DMS79 treated with DMSO at 0.1 percent for 48 hours (cell line): ENCODE data around the gene ANKLE2.
A peak's percentile ranks its signal among the peaks of the same experiment; 100 is the strongest.
"Not testable (repeated sequence)": the region's sequence is repeated elsewhere in the genome, so short reads cannot be mapped to it uniquely, and the experiment has no call there.

Experiments used
- DNase-seq: peaks from one replicate; lab custom pipeline; 2025; lab: John Stamatoyannopoulos, UW

Gene ANKLE2

GRCh38 chr12:132719141-132719953 lies 42.3 kb downstream of the ANKLE2 start:
- DNase-seq: no peak

DNA sequence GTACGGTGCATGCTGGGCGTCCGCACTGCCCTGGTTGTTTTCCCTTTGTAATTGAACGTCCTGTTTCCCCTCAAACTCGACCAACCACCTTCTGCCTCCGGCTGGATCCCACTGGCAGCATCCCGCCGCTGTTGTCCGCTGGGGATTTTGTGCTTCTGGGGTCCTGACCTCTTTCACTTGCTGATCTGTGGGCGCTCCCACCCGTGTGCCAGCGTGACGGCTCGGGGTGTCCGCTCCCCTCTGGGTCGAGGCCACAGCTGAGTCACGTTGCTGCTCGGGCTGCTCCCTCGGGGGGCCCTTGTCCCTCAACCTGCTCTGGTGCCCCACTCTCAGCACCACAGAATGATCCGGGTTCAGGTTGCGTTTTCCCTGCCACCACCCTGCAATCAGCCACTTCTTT lies 43.0 kb downstream of the ANKLE2 start:
- no peak for DNase-seq

DNA sequence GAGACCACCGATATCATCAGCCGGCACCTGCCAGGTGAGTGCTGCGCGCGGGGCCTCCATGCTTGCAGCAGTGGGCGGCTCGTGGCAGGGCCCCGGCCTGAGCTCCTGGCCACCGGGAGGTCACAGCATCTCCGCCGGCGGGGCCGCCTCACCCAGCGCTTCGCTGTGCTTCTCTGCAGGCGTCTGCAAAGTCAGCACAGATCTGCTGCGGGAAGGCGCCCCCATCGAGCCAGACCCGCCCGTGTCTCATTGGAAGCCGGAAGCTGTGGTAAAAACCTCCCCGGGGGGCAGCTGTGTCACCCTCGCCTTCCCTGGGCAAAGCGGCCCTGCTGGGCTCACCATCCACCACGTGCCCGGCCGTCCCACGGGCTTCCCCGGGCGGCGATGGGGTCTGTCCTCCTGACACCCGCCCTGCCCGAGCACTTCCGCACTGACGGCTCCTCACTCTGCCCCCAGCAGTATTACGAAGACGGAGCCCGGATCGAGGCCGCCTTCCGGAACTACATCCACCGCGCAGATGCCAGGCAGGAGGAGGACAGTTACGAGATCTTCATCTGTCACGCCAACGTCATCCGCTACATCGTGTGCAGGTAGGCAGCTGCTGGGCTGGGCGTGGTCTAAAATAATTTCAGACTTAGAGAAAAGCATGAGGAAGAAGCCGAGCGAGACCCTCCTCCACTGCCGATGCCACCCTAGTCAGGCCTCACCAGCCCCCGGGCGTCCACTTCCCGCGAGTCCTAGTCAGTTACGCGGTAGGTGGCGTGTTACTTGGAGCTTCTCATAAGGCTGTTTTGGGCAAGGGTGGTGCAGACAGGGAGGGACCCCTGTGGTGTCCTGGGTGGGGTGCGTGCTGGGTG lies 43.9 kb downstream of the ANKLE2 start:
- DNase-seq: no peak

DNA sequence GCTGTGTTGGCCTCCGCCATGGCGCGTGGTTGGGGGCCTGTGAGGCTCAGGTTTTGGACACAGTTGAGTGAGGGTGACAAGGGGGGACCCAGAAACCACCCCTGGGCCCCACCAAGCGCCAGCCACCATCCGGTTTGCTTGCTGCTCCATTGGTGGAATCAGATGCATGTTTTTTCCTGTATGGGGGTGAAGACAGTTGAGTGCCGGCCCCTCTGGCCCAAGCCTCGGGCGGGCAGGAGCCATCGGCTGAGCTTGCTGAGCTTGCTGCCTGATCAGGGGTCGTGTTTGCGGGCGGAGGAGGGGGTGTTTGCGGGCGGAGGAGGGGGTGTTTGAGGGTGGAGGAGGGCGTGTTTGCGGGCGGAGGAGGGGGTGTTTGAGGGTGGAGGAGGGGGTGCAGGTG lies 44.6 kb downstream of the ANKLE2 start:
- no peak for DNase-seq

- DNase-seq: no peak
These were observed 45.3 kb downstream of the ANKLE2 start for GRCh38 chr12:132716356-132716755.

DNA sequence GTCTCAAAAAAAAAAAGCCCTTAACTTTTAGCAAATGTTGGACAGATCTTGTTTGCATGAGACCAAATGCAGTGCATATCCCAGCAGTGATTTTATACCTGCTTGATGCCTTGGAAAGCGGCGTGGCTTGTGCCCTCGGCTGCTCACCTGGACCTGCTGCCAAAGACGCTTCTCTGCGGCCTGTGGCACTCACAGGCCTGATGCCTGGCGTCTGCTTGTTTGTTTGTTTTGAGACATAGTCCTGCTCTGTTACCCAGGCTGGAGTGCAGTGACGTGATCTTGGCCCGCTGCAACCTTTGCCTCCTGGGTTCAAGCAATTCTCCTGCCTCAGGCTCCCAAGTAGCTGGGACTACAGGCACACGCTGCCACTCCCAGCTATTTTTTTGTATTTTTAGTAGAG lies 45.8 kb downstream of the ANKLE2 start:
- no peak for DNase-seq

DNA sequence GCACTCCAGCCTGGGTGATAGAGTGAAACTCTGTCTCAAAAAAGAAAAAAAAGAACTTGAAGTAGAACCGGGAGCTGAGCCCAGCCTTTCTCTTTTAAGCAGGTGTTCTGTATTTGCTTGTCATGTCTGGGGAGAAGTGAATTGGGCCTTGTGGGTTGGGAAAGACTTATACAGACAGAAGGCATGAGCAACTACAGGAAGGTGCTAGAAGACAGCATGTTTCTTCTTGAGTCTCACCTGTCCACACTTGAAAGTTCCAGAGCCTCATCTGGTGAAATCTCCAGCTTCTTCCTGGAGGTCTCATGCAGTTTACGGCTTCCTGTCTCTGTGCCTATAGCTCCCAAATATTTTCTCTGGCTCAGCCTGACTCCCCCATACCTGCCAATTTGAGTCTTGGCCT lies 48.5 kb downstream of the ANKLE2 start:
- no peak for DNase-seq

DNA sequence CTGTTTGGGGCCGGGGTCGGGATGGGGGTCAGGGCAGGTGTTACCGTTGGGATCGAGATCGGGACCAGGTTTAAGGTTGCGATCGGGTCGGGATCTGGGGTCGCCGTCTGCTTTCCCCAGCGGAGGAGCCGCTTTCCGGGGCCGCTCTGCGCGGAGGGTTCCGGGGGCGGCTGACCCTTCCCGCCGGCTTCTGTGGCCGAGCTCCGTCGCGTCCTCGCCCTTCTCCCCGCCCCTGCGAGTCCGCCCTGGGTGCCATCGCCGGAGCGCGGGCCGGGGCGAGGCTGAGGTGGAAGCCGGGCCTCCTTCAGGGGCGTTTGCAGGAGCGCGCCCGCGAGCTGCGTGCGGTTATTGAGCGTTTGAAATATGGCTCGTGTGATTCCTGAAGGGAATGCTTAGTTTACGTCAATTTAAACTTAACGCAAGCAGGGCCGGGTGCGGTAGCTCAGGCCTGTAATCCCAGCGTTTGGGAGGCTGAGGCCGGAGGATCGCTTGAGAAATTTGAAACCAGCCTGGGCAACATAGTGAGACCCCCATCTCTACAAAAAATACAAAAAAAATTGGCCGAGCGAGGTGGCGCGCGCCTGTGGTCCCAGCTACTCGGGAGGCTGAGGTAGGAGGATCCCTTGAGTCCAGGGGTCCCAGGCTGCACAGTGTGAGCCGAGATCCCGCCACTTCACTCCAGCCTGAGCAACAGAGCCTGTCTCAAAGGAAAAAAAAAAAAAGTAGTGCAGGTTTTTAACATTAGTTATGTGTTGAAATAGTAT lies 50.4 kb downstream of the ANKLE2 start:
- no peak for DNase-seq

DNA sequence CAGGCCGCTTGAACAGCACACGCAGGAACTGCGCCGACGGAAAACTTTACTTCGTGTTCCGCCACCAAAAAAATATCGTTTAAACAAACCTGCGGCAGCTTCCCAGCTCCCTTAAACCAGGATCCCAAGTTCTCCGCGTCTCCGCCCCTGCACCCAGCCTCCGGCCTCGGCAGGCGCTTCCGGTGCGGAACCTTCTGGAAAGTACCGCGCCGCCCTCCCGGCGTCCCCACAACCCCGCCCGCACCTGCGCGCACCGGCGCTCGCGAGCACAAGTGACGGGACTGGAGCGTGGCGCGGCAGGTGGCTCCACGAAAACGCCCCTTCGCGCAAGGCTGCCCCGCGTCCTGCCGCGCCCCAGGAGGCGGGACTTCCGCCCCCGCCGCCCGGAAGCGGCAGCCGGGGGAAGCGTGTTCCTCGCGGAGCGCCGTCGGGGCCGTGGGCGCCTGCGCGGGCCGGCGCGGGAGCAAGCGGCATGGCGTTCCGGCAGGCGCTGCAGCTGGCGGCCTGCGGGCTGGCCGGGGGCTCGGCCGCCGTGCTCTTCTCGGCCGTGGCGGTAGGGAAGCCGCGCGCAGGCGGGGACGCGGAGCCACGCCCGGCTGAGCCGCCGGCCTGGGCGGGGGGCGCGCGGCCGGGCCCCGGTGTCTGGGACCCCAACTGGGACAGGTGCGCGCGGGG lies 51.1 kb downstream of the ANKLE2 start, which contains the start of gene PGAM5:
PGAM5 (plus strand) TSS at position 438 of the 675 bp plus-strand sequence; CDS start at position 473, 35 bp downstream.
- DNase-seq: peak; percentile 73

- DNase-seq: no peak
These were observed 51.6 kb downstream of the ANKLE2 start for GRCh38 chr12:132710043-132710404.

DNA sequence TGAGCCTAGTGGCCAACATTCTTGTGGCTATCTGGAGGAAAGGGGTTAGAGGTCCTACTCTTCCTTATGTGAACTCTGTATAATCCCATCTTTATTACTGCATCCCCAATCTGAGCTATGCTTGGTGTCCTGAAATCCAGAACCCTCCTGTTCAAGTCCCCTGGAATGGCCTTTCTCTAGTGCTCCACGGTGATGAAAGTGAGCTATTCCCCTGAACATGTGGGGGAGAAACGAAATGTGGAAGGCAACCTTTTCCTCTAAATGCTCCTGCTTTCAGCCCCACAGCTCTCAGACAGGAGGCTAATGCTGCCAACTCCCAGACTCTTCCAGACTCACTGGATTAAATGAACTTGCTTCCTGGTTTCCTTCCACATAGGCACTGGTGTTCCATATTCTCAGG lies 53.5 kb downstream of the ANKLE2 start:
- DNase-seq: no peak

GRCh38 chr12:132707241-132707640 lies 54.4 kb downstream of the ANKLE2 start:
- DNase-seq: no peak

DNA sequence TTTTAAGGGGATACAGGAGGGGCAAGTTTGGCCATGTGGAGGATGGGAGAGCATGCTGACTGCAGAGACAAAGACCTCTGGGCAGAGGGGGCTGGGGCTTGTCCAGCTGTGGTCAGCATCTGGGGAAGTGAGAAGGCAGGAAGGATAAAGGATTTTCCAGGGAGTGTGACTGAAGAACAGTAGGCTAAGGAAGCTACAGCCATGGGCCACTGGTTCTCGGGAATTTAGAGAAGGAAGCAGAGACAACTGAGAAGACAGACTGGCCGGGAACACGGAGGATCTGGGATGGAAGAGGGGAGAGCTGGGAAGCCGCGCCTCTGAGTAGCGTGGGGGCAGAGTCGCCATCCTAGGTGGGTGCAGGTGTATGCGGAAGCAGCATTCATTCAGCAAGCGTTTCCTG lies 58.0 kb downstream of the ANKLE2 start:
- DNase-seq: no peak

- DNase-seq: no peak
These were observed 59.0 kb downstream of the ANKLE2 start for GRCh38 chr12:132702640-132703039.

DNA sequence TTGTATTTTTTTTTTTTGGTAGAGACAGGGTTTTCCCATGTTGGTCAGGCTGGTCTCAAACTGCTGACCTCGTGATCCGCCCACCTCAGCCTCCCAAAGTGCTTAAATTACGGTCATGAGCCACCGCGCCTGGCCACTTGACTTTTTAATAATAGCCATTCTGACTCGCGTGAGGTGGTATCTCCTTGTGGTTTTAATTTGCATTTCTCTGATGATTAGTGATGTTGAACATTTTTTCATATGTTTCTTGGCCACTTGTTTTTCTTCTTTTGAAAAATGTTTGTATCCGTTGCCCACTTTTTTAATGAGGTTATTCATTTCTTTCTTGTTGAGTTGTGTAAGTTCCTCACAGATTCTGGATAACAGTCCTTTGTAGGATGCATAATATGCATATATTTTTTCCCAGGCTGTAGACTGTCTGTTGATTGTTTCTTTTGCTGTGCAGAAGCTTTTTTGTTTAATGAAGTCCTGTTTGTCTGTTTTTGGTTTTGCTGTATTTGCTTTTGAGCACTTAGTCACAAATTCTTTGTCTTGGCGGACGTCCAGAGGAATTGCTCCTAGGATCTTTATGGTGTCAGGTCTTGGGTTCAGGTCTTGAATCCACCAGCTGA lies 61.3 kb downstream of the ANKLE2 start:
- no peak for DNase-seq

DNA sequence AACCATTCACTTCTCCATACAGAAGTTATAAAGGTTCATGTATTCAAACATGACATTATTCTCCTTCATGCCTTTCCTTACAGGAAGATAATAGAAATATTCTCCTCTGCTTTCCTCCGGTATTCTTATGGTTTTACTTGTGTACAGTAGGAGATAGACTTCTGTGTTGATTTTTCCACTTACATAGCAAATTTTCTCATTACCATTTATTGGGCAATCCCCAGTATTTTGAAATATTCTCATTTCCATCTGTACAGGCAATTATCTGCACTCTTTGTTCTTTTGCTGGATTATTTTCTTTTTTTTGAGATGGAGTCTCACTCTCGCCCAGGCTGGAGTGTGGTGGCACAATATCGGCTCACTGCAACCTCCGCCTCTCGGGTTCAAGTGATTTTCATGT lies 63.3 kb downstream of the ANKLE2 start:
- DNase-seq: no peak

DNA sequence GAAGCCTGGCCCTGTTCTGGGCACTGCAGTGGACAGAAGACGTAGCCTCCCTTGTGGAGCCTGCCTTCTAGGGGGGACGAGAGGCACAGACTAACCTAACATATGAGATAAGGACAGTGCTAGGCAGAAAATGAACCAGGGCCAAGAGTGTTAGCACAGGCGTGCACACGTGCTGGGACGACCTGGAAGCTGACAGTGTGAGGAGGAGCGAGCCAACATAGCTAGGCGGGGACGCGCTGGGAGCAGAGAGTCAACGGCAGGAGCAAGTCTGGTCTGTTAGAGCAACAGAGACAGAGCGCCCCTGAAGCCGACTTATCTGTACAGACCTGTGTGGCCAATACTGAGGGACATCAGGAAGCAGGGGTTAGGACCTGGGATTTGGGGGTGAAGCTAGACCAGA lies 66.2 kb downstream of the ANKLE2 start:
- DNase-seq: no peak

DNA sequence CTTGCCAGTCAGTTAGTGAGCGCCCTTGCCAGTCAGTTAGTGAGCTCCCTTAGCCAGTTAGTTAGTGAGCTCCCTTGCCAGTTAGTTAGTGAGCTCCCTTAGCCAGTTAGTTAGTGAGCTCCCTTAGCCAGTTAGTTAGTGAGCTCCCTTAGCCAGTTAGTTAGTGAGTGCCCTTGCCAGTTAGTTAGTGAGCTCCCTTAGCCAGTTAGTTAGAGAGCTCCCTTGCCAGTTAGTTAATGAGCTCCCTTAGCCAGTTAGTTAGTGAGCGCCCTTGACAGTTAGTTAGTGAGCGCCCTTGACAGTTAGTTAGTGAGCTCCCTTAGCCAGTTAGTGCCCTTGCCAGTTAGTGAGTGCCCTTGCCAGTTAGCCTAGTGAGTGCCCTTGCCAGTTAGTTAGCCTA lies 66.7 kb downstream of the ANKLE2 start:
- not testable (repeated sequence) for DNase-seq

DNA sequence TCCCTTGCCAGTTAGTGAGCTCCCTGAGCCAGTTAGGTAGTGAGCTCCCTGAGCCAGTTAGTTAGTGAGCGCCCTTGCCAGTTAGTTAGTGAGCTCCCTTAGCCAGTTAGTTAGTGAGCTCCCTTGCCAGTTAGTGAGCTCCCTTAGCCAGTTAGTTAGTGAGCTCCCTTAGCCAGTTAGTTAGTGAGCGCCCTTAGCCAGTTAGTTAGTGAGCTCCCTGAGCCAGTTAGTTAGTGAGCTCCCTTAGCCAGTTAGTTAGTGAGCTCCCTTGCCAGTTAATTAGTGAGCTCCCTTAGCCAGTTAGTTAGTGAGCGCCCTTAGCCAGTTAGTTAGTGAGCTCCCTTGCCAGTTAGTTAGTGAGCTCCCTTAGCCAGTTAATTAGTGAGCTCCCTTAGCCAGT lies 69.6 kb downstream of the ANKLE2 start:
- not testable (repeated sequence) for DNase-seq

GRCh38 chr12:132690112-132690511 lies 71.5 kb downstream of the ANKLE2 start:
- DNase-seq: no peak

DNA sequence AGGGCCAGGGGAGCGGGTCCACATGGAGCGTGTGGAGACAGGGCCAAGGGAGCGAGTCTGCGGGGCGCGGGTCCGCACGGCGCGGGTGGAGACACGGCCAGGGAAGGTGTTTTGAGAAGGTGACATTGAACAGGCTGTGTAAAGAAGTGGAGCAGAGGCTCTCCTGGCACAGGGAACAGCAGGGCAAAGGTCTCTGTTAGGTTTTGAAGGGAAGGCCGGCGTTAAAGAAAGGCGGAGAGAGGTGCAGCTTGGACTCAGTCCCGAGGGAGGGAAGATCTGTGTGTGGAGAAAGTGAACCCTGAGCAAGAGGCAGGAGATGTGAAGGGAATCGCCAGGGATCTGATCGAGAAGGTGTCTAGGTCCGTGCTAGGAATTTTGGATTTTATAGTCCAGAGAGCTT lies 72.4 kb downstream of the ANKLE2 start:
- no peak for DNase-seq
